PFSK-1 (cell line): ENCODE measurements around the gene EIF3L.

Source experiments
- FOXP2 ChIP-seq: optimal IDR thresholded peaks from 2 replicates; pipeline ENCODE3; 2011; ENCODE audit warnings: borderline replicate concordance, control low read depth, inconsistent platforms; ENCODE audit not compliant: insufficient read depth; ENCODE audit errors: extremely low read length, extremely low read depth
- POLR2AphosphoS5 ChIP-seq: IDR thresholded peaks from 2 replicates; pipeline ENCODE4 v1.6.1; 2012; ENCODE audit warnings: low read depth, mild to moderate bottlenecking, control low read depth, low read length, moderate library complexity
- SIN3A ChIP-seq: IDR thresholded peaks from 2 replicates; pipeline ENCODE4 v1.6.1; 2012; ENCODE audit warnings: mild to moderate bottlenecking, low read length, moderate library complexity, borderline replicate concordance; ENCODE audit not compliant: insufficient read depth
- TAF1 ChIP-seq: IDR thresholded peaks from 2 replicates; pipeline ENCODE4 v1.6.1; 2012; ENCODE audit warnings: low read length, control low read depth, borderline replicate concordance; ENCODE audit not compliant: insufficient read depth
- TF ChIP-seq, protein P1 (sequence below), 2 experiments: IDR thresholded peaks; 2 replicates each; pipeline versions ENCODE4 v1.6.1 to v1.8.0; 2011 to 2012; ENCODE audit warnings: low read depth in 2 of 2, low read length in 2 of 2, control low read depth in 1 of 2, inconsistent platforms in 1 of 2, mild to moderate bottlenecking in 1 of 2, moderate library complexity in 1 of 2; ENCODE audit not compliant: insufficient read depth in 1 of 2

The EIF3L gene

DNA sequence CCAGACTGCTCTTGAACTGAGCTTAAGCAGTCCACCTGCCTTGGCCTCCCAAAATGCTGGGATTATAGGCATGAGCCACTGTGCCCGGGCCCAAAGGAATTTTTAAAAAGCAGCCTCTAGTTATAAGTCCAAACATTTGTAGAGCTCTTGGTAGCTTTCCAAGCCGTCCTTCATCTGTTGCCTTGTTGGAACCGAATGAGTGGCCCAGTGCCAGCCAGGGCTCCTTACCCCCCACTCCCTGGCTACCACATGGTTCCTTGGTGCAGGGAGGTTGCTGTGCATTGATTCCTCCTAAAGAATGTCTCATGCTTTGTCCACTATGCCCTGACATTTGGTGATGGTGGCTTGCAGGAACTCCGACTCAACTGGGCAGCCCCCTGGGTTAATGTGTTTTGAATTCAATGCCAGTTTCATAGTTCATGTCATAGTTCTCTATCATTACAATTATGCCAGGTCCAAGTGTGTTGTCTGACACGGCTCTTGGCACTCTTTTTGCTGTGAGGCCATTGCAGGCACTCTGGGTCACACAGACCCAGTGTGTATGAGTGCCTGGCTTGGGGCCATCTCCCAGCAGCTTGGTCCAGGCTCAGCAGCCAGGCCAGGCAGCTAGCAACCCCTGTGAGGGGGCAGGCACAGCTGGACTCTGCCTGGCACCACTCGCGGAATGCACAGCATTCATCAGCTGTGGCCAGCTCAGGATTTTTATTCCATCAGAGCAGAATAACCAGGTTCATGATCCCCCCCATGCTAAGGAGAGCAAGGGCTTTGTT, 43.5 kb downstream of the EIF3L start:
- no peak for TF ChIP-seq FOXP2
- TF ChIP-seq, protein P1, sequence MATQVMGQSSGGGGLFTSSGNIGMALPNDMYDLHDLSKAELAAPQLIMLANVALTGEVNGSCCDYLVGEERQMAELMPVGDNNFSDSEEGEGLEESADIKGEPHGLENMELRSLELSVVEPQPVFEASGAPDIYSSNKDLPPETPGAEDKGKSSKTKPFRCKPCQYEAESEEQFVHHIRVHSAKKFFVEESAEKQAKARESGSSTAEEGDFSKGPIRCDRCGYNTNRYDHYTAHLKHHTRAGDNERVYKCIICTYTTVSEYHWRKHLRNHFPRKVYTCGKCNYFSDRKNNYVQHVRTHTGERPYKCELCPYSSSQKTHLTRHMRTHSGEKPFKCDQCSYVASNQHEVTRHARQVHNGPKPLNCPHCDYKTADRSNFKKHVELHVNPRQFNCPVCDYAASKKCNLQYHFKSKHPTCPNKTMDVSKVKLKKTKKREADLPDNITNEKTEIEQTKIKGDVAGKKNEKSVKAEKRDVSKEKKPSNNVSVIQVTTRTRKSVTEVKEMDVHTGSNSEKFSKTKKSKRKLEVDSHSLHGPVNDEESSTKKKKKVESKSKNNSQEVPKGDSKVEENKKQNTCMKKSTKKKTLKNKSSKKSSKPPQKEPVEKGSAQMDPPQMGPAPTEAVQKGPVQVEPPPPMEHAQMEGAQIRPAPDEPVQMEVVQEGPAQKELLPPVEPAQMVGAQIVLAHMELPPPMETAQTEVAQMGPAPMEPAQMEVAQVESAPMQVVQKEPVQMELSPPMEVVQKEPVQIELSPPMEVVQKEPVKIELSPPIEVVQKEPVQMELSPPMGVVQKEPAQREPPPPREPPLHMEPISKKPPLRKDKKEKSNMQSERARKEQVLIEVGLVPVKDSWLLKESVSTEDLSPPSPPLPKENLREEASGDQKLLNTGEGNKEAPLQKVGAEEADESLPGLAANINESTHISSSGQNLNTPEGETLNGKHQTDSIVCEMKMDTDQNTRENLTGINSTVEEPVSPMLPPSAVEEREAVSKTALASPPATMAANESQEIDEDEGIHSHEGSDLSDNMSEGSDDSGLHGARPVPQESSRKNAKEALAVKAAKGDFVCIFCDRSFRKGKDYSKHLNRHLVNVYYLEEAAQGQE (IDR thresholded peaks at IDR 0.05; ENCODE audit: insufficient read depth in 1 of 2, low read depth in 2 of 2, low read length in 2 of 2), result no peak
- no peak for TF ChIP-seq TAF1
- TF ChIP-seq POLR2AphosphoS5, result no peak

DNA sequence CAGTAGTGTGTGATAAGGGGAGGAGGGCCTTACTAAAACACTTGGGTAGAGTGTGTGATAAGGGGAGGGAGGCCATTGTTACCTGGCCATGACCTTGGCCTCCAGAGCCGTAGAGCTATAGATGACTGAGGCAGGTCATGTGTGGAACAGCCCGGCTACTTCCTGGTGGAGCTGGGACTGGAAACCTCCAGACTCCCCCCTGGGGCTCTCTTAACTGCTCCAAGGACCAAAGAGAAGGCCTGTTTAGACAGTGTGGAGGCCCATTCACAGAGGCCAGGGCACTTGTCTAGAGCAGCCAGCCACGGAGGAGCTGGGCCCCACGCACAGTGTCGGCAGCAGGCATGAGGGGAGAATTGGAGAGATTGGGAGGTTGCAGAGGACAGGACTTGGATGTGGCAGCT, 44.4 kb downstream of the EIF3L start:
- TF ChIP-seq TAF1 (no peak), POLR2AphosphoS5 (no peak), FOXP2 (no peak), SIN3A (no peak)
- TF ChIP-seq, protein P1 (IDR thresholded peaks at IDR 0.05; ENCODE audit: insufficient read depth in 1 of 2, low read depth in 2 of 2, low read length in 2 of 2), result no peak

DNA sequence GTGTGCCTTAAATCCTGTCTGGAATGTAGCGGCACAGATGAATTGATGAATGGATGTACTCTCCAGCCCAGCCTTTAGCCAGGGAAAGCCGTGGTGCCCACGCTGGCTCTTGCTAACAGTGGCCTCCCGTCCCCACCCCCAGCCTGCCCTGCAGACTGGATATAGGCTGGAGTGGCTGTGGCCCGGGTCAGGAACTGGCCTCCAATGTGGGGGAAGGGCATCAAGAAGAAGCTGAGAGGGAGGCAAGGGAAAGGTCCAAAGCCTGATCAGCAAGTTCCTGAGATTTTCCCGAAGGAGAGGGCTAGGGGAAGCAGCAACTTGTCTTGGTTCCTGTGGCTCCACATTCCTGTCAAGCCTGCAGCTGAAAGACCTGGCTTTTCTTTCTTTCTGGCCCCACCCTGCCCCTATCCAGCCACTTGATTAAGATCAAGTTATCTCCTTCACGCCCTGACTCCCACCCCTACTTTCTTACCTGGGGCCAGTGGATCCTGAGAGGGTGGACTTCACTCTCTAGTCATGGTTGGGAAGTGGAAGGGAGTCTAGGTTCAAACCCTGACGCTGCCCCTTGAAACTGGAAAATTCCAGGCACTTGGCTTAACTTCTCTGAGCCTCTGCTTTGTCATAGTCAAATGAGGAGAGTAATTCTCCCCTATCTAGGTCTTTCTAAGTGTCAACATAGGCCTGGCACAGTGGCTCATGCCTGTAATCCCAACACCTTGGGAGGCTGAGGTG, 45.9 kb downstream of the EIF3L start:
- TF ChIP-seq POLR2AphosphoS5 (0 out of 2 replicates have a peak, but pooled peaks have one; percentile 12), FOXP2 (no peak)

DNA sequence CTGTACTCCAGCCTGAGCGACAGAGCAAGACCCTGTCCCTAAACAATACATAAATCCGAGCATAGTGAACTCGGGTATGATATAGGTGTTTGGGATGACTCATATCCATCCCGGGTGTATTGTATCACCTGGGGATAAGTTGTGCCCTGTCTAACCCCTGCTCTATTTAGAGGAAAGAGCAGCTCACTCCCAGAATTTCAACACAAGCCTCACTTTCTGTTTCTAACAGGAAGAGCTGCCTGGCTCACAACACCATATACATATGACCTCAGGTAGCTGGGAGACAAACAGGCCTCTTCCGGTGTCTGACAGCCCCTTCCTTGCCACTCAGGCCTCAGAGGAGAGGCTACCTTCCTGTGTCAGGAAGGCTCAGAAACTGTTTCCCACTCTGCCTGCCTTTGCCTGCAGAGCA, 47.0 kb downstream of the EIF3L start:
- TF ChIP-seq FOXP2 (peak; percentile 59), POLR2AphosphoS5 (no peak; the same call in 1 of the 2 replicates)

DNA sequence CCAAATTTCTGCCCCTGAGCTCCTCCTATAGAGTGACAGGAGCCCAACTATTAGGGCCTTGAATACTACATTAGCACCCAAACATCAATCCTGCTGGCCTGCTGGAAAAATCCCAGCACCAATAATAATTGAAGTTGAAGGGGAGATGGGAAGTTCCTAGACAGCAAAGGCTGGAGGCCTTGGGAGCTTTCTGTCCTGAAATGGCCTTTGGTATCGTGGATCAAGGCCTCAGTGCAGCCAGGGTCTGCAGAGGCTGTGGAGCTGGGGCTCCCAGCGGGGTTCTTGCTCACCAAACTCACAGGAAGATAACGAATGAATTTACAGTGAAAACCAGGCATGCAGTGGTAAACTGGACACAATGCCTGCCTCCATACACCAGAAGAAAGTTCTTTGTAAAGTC, 47.7 kb downstream of the EIF3L start:
- TF ChIP-seq, protein P1 (IDR thresholded peaks at IDR 0.05; ENCODE audit: insufficient read depth in 1 of 2, low read depth in 2 of 2, low read length in 2 of 2), result no peak
- TF ChIP-seq SIN3A (no peak), POLR2AphosphoS5 (no peak), FOXP2 (no peak), TAF1 (no peak)

DNA sequence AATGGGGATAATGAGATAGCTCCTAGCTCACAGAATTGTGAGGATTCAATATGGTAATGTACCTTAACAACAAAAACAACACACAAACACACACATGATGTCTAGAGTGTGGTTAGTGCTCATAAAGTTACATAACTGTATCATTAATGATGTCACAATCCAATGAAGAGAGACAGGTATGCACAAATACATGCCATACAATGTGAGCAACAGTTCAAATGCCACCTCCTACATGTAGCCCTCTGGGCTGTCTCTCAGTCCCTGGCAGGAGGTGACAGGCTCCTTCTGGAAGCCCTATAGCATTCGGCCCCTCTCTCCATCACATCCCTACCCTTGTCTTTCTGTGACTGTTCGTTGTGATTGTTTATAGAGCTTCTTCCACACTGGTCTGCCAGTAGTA, 48.6 kb downstream of the EIF3L start:
- TF ChIP-seq FOXP2 (no peak), TAF1 (no peak), POLR2AphosphoS5 (no peak), SIN3A (no peak)
- TF ChIP-seq, protein P1 (IDR thresholded peaks at IDR 0.05; ENCODE audit: insufficient read depth in 1 of 2, low read depth in 2 of 2, low read length in 2 of 2), result no peak
